ENCODE results near the gene ITIH4.

The ITIH4 gene

GRCh38 chr3:52836471-52836845, 6.0 kb upstream of the ITIH4 start:
- Histone ChIP-seq H3K4me3 (no peak overlapping the region), H3K27ac (peak overlapping the region; percentile 48 to 97)
- DNase-seq (ENCODE audit: low spot score), result no peak
- TF ChIP-seq CTCF (IDR thresholded peaks at IDR 0.05), result no peak

GRCh38 chr3:52835766-52836470, 5.4 kb upstream of the ITIH4 start:
- no peak for TF ChIP-seq CTCF (IDR thresholded peaks at IDR 0.05)
- Histone ChIP-seq H3K27ac (peak overlapping the region; percentile 93 to 97), H3K4me3 (peak overlapping the region; percentile 71)
- no peak for DNase-seq (ENCODE audit: low spot score)

- peak within 1 kb of the TSS; percentile 71 for H3K4me3 ChIP-seq
- peak; percentile 85 for DNase-seq (ENCODE audit: low spot score)
- no peak for TF ChIP-seq CTCF (IDR thresholded peaks at IDR 0.05)
- peak within 1 kb of the TSS; percentile 93 to 97 for H3K27ac ChIP-seq
These were observed 4.5 kb upstream of the ITIH4 start, which contains the start of gene MUSTN1 for GRCh38 chr3:52834871-52835501. Gene MUSTN1 (minus strand): TSS chr3:52835019. CDS start chr3:52834948, 71 bp downstream.

GRCh38 chr3:52833202-52833601, 2.7 kb upstream of the ITIH4 start:
- H3K27ac ChIP-seq, result peak overlapping the region; percentile 93 to 97
- no peak for DNase-seq (ENCODE audit: low spot score)

GRCh38 chr3:52831500-52832301, 1.2 kb upstream of the ITIH4 start:
- no peak for TF ChIP-seq CTCF (IDR thresholded peaks at IDR 0.05)
- Histone ChIP-seq H3K27ac (peak overlapping the region; percentile 93 to 97), H3K4me3 (peak overlapping the region; percentile 71)
- DNase-seq (ENCODE audit: low spot score), result peak; percentile 92

More at GRCh38 chr3:52833202-52833601, 2.7 kb upstream of the ITIH4 start:
- H3K4me3 ChIP-seq, result peak overlapping the region; percentile 71
- TF ChIP-seq CTCF (IDR thresholded peaks at IDR 0.05), result no peak

- no peak for TF ChIP-seq CTCF (IDR thresholded peaks at IDR 0.05)
- Histone ChIP-seq H3K27ac (peak overlapping the region; percentile 93 to 97), H3K4me3 (peak overlapping the region; percentile 71)
- no peak for DNase-seq (ENCODE audit: low spot score)
These were observed 487 bp downstream of the ITIH4 start for GRCh38 chr3:52829906-52830463.
